Duodenal mucosa (tissue), 2 donors: ENCODE results near the gene RFX2.
A peak's percentile ranks its signal among the peaks of the same experiment; 100 is the strongest.

ENCODE experiments used
- H3K27ac ChIP-seq: one replicate; pipeline ENCODE4 v1.7.0; 2013; ENCODE audit warnings: low read depth, low read length
- H3K27me3 ChIP-seq, 2 donors: one replicate each; pipeline ENCODE4 v1.7.0; 2013; ENCODE audit warnings: low read length in 2 of 2, control low read depth in 1 of 2; ENCODE audit not compliant: insufficient read depth in 2 of 2, control insufficient read depth in 1 of 2
- H3K36me3 ChIP-seq, 2 donors: one replicate each; pipeline ENCODE4 v1.7.0; 2013; ENCODE audit warnings: low read length in 2 of 2, control low read depth in 1 of 2; ENCODE audit not compliant: insufficient read depth in 2 of 2, control insufficient read depth in 1 of 2
- H3K4me1 ChIP-seq, 2 donors: one replicate each; pipeline ENCODE4 v1.7.0; 2013; ENCODE audit warnings: low read length in 2 of 2, control low read depth in 1 of 2; ENCODE audit not compliant: insufficient read depth in 2 of 2, control insufficient read depth in 1 of 2
- H3K4me3 ChIP-seq, 2 donors: one replicate each; pipeline ENCODE4 v1.7.0; 2013; ENCODE audit warnings: low read length in 2 of 2, low read depth in 1 of 2
- H3K9ac ChIP-seq, 2 donors: one replicate each; pipeline ENCODE4 v1.7.0; 2013; ENCODE audit warnings: low read length in 2 of 2, low read depth in 1 of 2
- H3K9me3 ChIP-seq, 2 donors: one replicate each; pipeline ENCODE4 v1.7.0; 2013; ENCODE audit warnings: low read length in 2 of 2, control low read depth in 1 of 2; ENCODE audit not compliant: control insufficient read depth in 1 of 2

The RFX2 gene

DNA sequence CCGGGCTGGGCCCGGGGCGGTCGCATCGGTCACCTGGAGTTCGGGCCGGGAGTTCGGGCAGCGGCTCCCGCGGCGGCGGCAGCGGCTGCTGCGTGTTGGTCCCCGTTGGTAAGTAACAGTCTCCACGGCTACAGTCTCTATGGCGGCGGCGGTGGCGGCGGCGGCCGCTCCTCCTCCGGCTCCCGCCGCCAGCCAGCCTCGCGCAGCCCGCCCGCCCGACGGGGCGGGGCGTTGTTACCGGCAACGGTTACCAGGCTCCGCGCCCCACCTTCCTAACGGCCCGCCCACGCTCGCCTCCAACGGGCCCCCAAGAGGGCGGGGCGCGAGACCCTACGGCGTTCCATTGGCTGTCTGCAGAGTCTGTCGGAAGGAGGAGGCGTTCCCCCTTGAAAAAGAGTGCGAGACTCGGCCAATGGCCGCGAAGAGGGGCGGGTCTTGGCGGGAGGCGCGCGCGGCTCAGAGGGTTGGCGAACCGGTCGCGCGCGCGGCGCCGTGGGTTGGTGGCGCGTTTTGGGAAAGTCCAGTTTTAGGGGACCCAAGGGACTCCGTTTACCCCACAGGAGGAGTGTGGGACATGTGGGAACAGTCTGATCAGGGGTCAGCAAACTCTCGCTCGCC is at the start of gene RFX2:
TSS of gene RFX2 (minus strand) at position 141 of the 618 bp plus-strand sequence. CDS start 63,004 bp downstream, outside the sequence.
- Histone ChIP-seq H3K4me1 (peaks cover 5 to 8% of the 10 kb centered on the region in 2 donors), H3K27me3 (peaks cover 0 to 5% of the 10 kb centered on the region in 2 donors), H3K36me3 (no peaks in the 10 kb centered on the region), H3K9ac (peak within 1 kb of the TSS; percentile 63 to 69), H3K9me3 (no peaks in the 10 kb centered on the region), H3K4me3 (peak within 1 kb of the TSS; percentile 76), H3K27ac (peak within 1 kb of the TSS; percentile 32)

DNA sequence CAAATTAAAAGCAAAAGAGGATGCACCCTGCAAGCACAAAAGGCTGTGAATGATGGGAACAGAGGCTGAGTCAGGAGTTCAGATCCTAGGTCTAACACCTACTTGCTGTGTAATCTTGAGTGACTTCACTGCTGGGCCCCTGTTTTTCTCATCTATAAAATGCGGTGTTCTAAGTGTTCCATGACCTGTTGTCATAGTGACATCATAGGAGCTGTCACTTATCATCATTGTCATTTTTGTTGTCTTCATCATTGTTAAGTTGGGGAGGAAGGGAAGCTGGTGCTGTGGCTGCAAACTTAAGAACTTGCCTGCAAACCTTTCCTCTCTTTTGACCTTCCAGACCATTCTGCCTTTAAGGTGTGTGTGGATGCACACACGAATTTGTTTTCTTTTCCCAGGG is 45.7 kb upstream of the RFX2 start:
- no peak overlapping the region for H3K27ac ChIP-seq
- H3K9me3 ChIP-seq = no peaks in the 10 kb centered on the region
- no peak overlapping the region for H3K9ac ChIP-seq
- no peaks in the 10 kb centered on the region for H3K4me1 ChIP-seq
- H3K36me3 ChIP-seq = no peaks in the 10 kb centered on the region
- no peaks in the 10 kb centered on the region for H3K27me3 ChIP-seq
- no peak overlapping the region for H3K4me3 ChIP-seq

DNA sequence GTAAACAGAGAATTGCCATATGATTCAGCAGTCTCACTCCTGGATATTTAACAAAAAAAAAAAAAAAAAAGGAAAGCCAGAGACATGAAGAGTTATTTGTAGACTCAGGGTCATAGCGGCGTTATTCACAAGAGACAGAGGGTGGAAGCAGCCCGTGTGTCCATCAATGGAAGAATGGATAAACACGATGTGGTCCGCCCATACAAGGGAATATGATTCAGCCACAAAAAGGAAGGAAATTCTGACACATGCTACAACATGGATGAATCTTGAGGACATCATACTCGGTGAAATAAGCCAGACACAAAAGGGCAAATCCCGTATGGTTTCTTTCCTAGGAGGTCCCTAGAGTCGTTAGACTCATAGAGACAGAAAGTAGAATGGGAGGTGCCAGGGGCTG is 40.0 kb upstream of the RFX2 start:
- Histone ChIP-seq H3K9me3 (no peaks in the 10 kb centered on the region), H3K4me1 (no peaks in the 10 kb centered on the region), H3K9ac (no peak overlapping the region), H3K27ac (no peak overlapping the region), H3K4me3 (no peak overlapping the region), H3K27me3 (no peaks in the 10 kb centered on the region), H3K36me3 (no peaks in the 10 kb centered on the region)

DNA sequence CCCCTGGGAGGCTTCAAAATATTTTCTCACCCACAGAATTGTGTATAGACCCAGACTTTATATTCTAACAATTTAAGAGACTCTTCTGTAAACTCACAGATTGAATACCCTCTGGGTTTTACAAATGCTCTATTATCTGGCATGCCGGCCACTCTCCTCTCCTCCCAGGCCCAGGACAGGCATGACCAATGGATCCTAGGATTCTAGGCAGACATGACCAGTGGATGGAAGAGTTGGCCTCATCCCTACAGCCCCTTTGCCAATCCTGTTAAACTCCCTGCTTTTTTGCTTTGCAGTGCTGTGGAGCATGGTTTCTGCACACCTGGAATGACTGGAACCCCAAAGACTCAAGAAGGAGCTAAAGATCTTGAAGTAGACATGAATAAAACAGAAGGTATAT is 30.9 kb upstream of the RFX2 start:
- Histone ChIP-seq H3K36me3 (no peaks in the 10 kb centered on the region), H3K4me3 (no peak overlapping the region), H3K9ac (no peak overlapping the region), H3K4me1 (no peaks in the 10 kb centered on the region), H3K9me3 (no peaks in the 10 kb centered on the region), H3K27ac (no peak overlapping the region), H3K27me3 (no peaks in the 10 kb centered on the region)

DNA sequence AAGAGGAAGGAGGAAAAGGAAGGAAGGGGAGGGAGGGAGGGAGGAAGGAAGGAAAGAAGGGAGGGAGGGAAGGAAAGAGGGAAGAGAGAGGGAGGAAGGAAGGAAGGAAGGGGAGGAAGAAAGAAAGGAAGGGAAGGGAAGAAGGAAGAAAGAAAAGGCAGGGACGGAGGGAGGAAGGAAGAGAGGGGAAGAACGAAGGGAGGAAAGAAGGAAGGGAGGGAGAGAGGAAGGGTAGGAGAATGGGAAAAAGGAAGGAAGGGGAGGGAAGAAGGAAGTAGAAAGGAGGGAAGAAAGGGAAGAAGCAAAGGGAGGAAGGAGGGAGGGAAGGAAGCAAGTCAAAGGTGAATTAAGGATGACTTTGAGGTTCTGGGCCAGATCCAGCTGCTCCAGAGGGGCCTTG is 28.2 kb upstream of the RFX2 start:
- Histone ChIP-seq H3K9ac (no peak overlapping the region), H3K4me3 (no peak overlapping the region), H3K27ac (no peak overlapping the region), H3K27me3 (peaks cover 0 to under 1% of the 10 kb centered on the region in 2 donors), H3K4me1 (no peaks in the 10 kb centered on the region), H3K9me3 (no peaks in the 10 kb centered on the region), H3K36me3 (no peaks in the 10 kb centered on the region)

DNA sequence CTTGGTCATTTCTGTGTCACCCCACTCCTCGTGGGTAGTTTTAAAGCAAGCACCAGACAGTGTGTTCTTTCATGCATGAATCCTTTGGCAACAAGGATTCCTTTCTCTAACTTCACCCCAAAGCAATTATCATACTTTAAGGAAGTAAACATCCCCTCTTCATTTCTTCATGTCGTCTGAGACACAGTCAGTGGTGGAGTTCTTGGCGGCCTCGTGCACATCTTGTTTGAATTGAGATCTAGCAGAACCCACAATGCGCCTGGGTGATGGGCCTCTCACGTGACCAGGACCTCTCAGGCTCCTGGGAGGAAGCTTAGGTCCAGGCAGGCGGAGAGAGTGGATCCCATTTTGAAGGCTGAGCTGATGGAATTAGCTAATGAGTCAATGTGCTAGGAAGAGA is 27.8 kb upstream of the RFX2 start:
- H3K36me3 ChIP-seq = no peaks in the 10 kb centered on the region
- no peaks in the 10 kb centered on the region for H3K4me1 ChIP-seq
- no peak overlapping the region for H3K9ac ChIP-seq
- H3K9me3 ChIP-seq = no peaks in the 10 kb centered on the region
- no peak overlapping the region for H3K4me3 ChIP-seq
- H3K27ac ChIP-seq = no peak overlapping the region
- peaks cover 0 to 4% of the 10 kb centered on the region in 2 donors for H3K27me3 ChIP-seq

DNA sequence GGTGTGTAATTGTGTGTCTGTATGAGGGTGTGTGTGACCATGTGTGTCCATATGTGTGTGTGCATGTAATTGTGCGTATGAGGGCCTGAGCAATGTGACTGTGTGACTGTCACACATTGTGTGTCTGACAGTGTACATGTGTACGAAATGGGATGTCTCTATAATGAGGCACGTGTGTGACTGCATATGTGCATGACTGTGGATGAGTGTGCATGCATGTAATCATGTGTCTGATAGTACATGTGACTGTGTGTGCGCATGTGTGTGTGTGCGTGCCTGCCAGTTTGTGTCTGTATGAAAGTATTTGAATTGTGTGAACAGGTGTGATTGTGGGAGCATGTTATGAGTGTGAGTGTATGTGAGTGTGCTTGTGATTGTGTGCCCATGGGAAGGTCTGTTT is 22.9 kb upstream of the RFX2 start:
- Histone ChIP-seq H3K36me3 (no peaks in the 10 kb centered on the region), H3K9me3 (no peaks in the 10 kb centered on the region), H3K4me1 (no peaks in the 10 kb centered on the region), H3K9ac (no peak overlapping the region), H3K4me3 (no peak overlapping the region), H3K27me3 (peaks cover 0 to 5% of the 10 kb centered on the region in 2 donors), H3K27ac (no peak overlapping the region)

DNA sequence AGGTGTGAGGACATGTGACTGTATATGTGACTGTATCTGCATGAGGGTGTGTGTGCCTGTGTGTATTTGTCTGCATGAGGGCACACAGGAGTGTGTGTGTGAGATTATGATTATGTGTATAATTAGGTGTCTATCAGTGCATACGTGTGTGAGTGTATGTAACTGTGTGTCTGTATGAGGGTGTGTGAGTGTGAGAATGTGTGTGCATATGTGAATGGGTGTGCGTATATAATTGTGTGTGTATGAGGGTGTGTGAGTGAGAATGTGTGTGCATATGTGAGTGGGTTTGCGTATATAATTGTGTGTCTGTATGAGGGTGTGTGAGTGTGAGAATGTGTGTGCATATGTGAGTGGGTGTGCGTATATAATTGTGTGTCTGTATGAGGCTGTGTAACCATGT is 22.2 kb upstream of the RFX2 start:
- H3K9me3 ChIP-seq = no peaks in the 10 kb centered on the region
- H3K27me3 ChIP-seq = peaks cover 0 to 5% of the 10 kb centered on the region in 2 donors
- H3K4me1 ChIP-seq = no peaks in the 10 kb centered on the region
- no peaks in the 10 kb centered on the region for H3K36me3 ChIP-seq
- no peak overlapping the region for H3K4me3 ChIP-seq
- no peak overlapping the region for H3K9ac ChIP-seq
- no peak overlapping the region for H3K27ac ChIP-seq

DNA sequence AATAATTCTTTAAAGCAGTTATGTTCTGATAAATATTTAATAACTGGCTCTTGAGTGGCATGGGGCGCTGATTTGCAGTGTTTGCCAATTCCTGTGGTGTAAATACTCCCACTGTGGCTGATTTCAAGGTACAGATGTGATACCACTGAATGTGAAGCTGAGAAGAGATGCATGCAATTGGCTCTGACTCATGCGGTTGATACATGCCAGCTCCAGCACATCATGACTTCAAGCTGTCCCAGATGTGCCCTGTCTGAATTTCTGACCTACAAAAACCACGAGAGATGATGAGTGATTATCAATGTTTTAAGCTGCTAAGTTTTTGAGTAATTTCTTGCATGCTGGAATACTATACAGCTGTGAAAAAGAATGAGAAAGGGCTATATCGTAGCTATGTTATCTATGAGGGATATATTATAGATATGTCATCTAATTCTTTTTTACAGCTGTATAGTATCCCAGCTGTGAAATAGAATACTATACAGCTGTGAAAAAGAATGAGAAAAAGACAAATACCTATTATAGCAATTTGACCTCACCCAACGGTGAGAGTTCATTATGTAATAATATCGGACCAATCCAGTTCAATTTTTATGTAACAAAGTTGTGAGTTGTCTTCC is 17.5 kb upstream of the RFX2 start:
- H3K4me3 ChIP-seq = no peak overlapping the region
- H3K4me1 ChIP-seq = no peaks in the 10 kb centered on the region
- no peaks in the 10 kb centered on the region for H3K27me3 ChIP-seq
- H3K9ac ChIP-seq = no peak overlapping the region
- H3K36me3 ChIP-seq = no peaks in the 10 kb centered on the region
- no peaks in the 10 kb centered on the region for H3K9me3 ChIP-seq
- no peak overlapping the region for H3K27ac ChIP-seq

DNA sequence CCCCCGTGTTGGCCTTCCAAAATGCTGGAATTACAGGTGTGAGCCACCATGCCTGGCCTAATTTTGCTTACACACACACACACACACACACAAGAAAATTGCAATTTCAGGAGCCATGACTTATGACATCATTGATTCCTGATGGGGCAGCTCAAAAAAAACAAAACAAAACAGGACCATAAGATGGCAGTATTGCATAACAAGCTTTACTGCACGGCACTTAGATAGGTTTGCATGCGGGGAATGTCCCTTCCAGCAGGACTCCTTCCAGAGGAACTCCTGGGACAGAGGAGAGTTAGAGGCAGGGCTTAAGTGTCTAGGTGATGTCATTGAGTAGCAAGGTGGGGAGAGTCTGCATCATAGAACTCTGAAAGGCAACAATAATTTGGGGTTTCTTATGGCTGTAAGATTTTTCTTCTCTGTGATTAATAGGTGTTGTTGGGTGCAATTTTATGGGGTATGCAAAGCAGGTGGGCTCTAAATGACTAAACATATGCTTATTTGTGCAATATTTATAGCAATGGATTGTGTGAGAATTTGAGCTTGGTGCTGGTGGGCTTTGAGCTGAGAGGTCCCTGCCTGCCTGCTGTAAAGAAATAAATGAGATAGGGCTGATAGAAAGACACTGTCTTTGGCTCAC is 16.2 kb upstream of the RFX2 start:
- Histone ChIP-seq H3K9me3 (no peaks in the 10 kb centered on the region), H3K4me1 (no peaks in the 10 kb centered on the region), H3K4me3 (no peak overlapping the region), H3K27ac (no peak overlapping the region), H3K36me3 (no peaks in the 10 kb centered on the region), H3K27me3 (no peaks in the 10 kb centered on the region), H3K9ac (no peak overlapping the region)
